ENCODE measurements around the gene KLF16.
"Not testable (repeated sequence)": the region's sequence is repeated elsewhere in the genome, so short reads cannot be mapped to it uniquely, and the experiment has no call there.

KLF16 gene

DNA sequence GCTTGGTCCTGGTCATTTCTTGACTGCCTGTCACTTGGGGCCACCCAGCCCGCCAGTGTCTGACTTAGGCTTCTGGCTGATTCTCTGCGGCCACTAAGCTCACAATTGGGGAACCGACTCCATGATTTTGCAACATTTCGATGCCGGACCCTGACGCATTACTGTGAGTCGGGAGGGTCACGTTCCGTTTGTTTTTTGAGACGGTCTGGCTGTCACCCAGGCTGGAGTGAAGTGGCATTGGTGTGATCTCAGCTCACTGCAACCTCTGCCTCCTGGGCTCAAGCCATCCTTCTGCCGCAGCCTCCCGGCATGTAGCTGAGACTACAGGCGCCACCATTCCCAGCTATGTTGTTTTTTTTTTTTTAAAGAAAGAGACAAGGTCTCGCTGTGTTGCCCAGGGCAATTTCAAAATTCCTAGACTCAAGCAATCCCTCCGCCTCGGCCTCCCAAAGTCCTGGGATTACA is 38.6 kb upstream of the KLF16 start:
- TF ChIP-seq CTCF (IDR thresholded peaks at IDR 0.05; ENCODE audit: insufficient read depth, low read depth, low read length, missing control alignments): no peak
- no peak overlapping the region for H3K4me3 ChIP-seq (ENCODE audit: low read depth, low read length)
- peak; percentile 0 for DNase-seq (ENCODE audit: low read depth)

GRCh38 chr19:1896508-1896907 is 33.1 kb upstream of the KLF16 start:
- peak overlapping the region; percentile 54; the same call in 1 of the 2 replicates for H3K4me3 ChIP-seq (ENCODE audit: low read depth, low read length)
- TF ChIP-seq CTCF (IDR thresholded peaks at IDR 0.05; ENCODE audit: insufficient read depth, low read depth, low read length, missing control alignments): no peak
- peak; percentile 16 for DNase-seq (ENCODE audit: low read depth)

- no peak overlapping the region for H3K4me3 ChIP-seq (ENCODE audit: low read depth, low read length)
- DNase-seq (ENCODE audit: low read depth): no peak
- no peak for TF ChIP-seq CTCF (IDR thresholded peaks at IDR 0.05; ENCODE audit: insufficient read depth, low read depth, low read length, missing control alignments)
These were observed 30.4 kb upstream of the KLF16 start for GRCh38 chr19:1893791-1894190.

DNA sequence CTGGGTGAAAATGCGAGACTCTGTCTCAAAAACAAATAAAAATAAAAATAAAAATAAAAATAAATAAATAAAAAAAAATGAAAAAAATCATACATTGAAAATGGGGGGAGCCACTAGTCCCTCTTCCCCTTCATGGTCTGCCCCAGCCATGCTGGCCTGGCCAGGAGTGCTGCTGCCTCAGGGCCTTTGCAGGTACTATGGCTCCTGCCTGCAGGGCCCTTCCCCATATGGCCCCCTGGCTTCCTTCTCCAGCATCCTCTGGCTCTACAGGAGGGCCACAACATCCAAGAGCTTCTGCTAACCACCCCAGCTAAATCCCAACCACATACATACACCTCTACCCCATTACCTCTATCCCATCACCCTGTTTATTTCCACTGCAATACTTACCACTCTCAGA is 26.5 kb upstream of the KLF16 start:
- TF ChIP-seq CTCF (IDR thresholded peaks at IDR 0.05; ENCODE audit: insufficient read depth, low read depth, low read length, missing control alignments): no peak
- no peak overlapping the region for H3K4me3 ChIP-seq (ENCODE audit: low read depth, low read length)

GRCh38 chr19:1888385-1888784 is 25.0 kb upstream of the KLF16 start:
- no peak for DNase-seq (ENCODE audit: low read depth)
- TF ChIP-seq CTCF (IDR thresholded peaks at IDR 0.05; ENCODE audit: insufficient read depth, low read depth, low read length, missing control alignments): no peak
- no peak overlapping the region for H3K4me3 ChIP-seq (ENCODE audit: low read depth, low read length)

More for the DNA sequence above, 26.5 kb upstream of the KLF16 start:
- no peak for DNase-seq (ENCODE audit: low read depth)

DNA sequence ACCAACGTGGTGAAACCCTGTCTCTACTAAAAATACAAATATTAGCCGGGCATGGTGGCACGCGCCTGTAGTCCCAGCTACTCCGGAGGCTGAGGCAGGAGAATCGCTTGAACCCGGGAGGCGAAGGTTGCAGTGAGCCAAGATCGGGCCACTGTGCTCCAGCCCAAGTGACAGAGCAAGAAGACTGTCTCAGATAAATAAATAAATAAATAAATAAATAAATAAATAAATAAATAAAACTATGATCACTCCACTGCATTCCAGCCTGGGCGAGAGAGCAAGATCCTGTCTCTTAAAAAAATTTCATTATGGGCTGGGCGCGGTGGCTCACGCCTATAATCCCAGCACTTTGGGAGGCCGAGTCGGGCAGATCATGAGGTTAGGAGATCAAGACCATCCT is 23.0 kb upstream of the KLF16 start:
- not testable (repeated sequence) for DNase-seq (ENCODE audit: low read depth); H3K4me3 ChIP-seq (ENCODE audit: low read depth, low read length)

DNA sequence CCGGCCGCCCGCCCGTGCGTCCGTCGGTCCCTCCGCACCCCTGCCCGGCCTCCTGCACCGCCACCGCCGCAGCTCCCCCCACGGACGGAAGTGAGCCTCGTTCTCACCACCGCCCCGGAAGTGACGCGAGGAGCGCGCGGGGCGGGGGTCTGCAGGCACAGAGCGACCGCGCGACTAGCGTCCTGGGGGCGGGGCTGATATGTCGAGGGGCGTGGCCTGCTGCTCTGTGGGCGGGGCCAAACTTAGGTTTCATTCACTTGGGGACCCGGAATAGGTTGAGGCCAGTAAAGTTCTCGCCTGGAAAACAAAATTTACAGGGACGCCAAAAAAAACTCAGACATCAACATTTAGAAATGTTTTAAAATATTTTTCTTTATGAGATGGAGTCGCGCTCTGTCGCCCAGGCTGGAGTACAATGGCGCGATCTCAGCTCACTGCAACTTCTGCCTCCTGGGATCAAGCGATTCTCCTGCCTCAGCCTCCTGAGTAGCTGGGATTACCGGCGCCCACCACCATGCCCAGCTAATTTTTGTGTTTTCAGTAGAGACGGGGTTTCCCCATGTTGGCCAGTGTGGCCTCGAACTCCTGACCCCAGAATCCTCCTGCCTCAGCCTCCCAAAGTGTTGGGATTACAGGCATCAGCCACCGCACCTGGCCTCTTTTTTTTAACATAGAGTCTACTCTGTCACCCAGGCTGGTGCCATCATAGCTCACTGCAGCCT is 22.2 kb upstream of the KLF16 start, which contains the start of gene ABHD17A:
ABHD17A (minus strand) TSS at position 99 of the 722 bp plus-strand sequence. CDS start 3,930 bp downstream, outside the sequence.
- peak within 1 kb of the TSS; percentile 99 for H3K4me3 ChIP-seq (ENCODE audit: low read depth, low read length)
- DNase-seq (ENCODE audit: low read depth): peak; percentile 96

- DNase-seq (ENCODE audit: low read depth): no peak
- peak overlapping the region; percentile 99 for H3K4me3 ChIP-seq (ENCODE audit: low read depth, low read length)
- no peak for TF ChIP-seq CTCF (IDR thresholded peaks at IDR 0.05; ENCODE audit: insufficient read depth, low read depth, low read length, missing control alignments)
These were observed 21.4 kb upstream of the KLF16 start for GRCh38 chr19:1884719-1885334.

Measured in GM12865 (cell line).